Adrenal gland (tissue), 12 donors: Measurements from ENCODE around the gene NFKBIB. TPM values are rescaled to one million over a fixed set of nuclear protein-coding genes. Genes with fewer than 3 reads are reported as not detected.

Source experiments
- DNase-seq, 7 donors: peaks; one replicate each; pipeline ENCODE4 v3.0.0-alpha.2; 2019 to 2020
- H3K27ac ChIP-seq, 5 donors: fragments of 200-600 bp; sonication (generic) in 4 of 5; 1 replicate in 3 of 5; 2 replicates in 2 of 5; pipeline versions ENCODE4 v1.5.1 to v1.8.0; 2016 to 2020; ENCODE audit warnings: mild to moderate bottlenecking in 1 of 5
- H3K27me3 ChIP-seq: fragments of 200-600 bp; 2 replicates; pipeline ENCODE4 v1.8.0; 2021
- H3K36me3 ChIP-seq, 2 donors: fragments of 200-600 bp; replicated peaks in 1 of 2; 1 replicate in 1 of 2; 2 replicates in 1 of 2; pipeline versions ENCODE4 v1.5.1 to v1.8.0; 2018 to 2022
- H3K4me1 ChIP-seq, 2 donors: fragments of 200-600 bp; replicated peaks in 1 of 2; 1 replicate in 1 of 2; 2 replicates in 1 of 2; pipeline versions ENCODE4 v1.5.1 to v1.8.0; 2018 to 2021
- H3K4me3 ChIP-seq, 4 donors: fragments of 200-600 bp; sonication (generic) in 3 of 4; one replicate each; pipeline ENCODE4 v1.5.1; 2016 to 2018
- H3K9me3 ChIP-seq, 3 donors: fragments of 200-600 bp; sonication (generic) in 1 of 3; replicated peaks in 1 of 3; 1 replicate in 2 of 3; 2 replicates in 1 of 3; pipeline versions ENCODE4 v1.5.1 to v1.8.0; 2016 to 2021
- POLR2A ChIP-seq, 2 donors: fragments of 450-650 bp; IDR thresholded peaks; one replicate each; pipeline ENCODE4 v1.6.1; 2017; ENCODE audit warnings: antibody characterized with exemption in 2 of 2, mild to moderate bottlenecking in 2 of 2, moderate library complexity in 1 of 2
- WGBS, 4 donors: extraction: QIAGEN DNeasy Blood & Tissue Kit in 2 of 4; methylation state at CpG; one replicate each; pipeline versions ENCODE4 v1.1.5 to v1.1.7; 2013 to 2017; 5-methylcytosine and 5-hydroxymethylcytosine counted together
- intact Hi-C, 2 donors: fragments of 100-400 bp; cut with DNase I; formaldehyde crosslinking; loops; one replicate each; pipeline versions ENCODE4 v1.14.1 to v1.15.0; 2022 to 2023
- polyA plus RNA-seq, 3 donors: library from polyadenylated mRNA; stranded (reverse); fragments of 200-250 nt in 2 of 3; fragments of 350-450 nt in 1 of 3; fragmentation: Illumina TruSeq in 1 of 3; extraction: RNeasy Lipid Tissue Mini Kit (QIAGEN cat#74804) in 1 of 3; gene quantifications; one replicate each; pipeline ENCODE4 v1.2.3, GENCODE V29; 2013 to 2014
- total RNA-seq, 9 donors: library from RNA; depleted of rRNA in 4 of 9; stranded (reverse); fragments of >200 nt in 4 of 9; fragments of 120-200 nt in 1 of 9; fragmentation: NEBNext Ultra II Directional in 1 of 9; extraction: Animal tissue kit (Norgen Biotek cat#: 25700) in 1 of 9; gene quantifications; one replicate each; pipeline versions ENCODE4 v1.1.0 to v1.2.4, GENCODE V29; 2013 to 2023
- TF ChIP-seq, protein P1 (sequence below), 6 experiments: fragments of 450-650 bp in 4 of 6; fragments of 200-600 bp in 2 of 6; sonication (generic) in 1 of 6; IDR thresholded peaks; 1 replicate in 5 of 6; 2 replicates in 1 of 6; pipeline versions ENCODE4 v1.5.1 to v1.8.0; 2016 to 2021; ENCODE audit warnings: antibody characterized with exemption in 6 of 6, mild to moderate bottlenecking in 2 of 6, moderate library complexity in 1 of 6
- donor health status: healthy with polysubstance abuse.
- donor health status: Bipolar disorder and iron deficiency.
- donor health status: DM: yes; HTN: yes; CAD: no.
- donor health status: DM: no; HTN: no; CAD: no.
- donor health status: DM: no; HTN: no; CAD: no.
- donor health status: DM: yes; HTN: yes; CAD: no.

NFKBIB gene
- total and polyA plus RNA-seq, 12 donors = 12.4 to 73.0 (median 31.7) TPM

DNA sequence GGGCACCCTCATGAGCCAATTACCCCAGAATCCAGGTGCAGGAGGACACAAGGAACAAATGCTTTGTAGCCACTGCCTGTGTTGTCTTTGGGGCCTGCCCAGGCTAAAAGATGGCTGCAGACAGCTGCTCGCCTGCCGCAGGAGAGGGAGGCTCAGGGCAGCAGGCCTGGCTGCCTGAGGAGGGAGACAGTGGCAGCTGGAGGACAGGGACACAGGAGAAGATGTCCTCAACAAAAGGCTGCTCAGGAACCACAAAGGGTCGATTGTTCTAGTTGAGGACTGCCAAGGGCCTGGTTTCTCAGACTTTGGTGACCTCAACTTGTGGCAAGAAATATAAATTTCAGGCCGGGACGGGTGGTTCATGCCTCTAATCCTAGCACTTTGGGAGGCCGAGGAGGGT is 8.0 kb upstream of the NFKBIB start:
- WGBS, 4 donors = 88 to 95% (median 89%) methylated on average over 4 to 6 of the region's 6 CpGs
- no peak for DNase-seq
- no peak overlapping the region for H3K4me3 ChIP-seq
- H3K36me3 ChIP-seq = peaks cover 0 to 36% of the 10 kb centered on the region in 2 donors
- H3K27ac ChIP-seq = no peak overlapping the region
- intact Hi-C loops = no loop called here
- TF ChIP-seq POLR2A (IDR thresholded peaks at IDR 0.05) = no peak
- TF ChIP-seq, protein P1, sequence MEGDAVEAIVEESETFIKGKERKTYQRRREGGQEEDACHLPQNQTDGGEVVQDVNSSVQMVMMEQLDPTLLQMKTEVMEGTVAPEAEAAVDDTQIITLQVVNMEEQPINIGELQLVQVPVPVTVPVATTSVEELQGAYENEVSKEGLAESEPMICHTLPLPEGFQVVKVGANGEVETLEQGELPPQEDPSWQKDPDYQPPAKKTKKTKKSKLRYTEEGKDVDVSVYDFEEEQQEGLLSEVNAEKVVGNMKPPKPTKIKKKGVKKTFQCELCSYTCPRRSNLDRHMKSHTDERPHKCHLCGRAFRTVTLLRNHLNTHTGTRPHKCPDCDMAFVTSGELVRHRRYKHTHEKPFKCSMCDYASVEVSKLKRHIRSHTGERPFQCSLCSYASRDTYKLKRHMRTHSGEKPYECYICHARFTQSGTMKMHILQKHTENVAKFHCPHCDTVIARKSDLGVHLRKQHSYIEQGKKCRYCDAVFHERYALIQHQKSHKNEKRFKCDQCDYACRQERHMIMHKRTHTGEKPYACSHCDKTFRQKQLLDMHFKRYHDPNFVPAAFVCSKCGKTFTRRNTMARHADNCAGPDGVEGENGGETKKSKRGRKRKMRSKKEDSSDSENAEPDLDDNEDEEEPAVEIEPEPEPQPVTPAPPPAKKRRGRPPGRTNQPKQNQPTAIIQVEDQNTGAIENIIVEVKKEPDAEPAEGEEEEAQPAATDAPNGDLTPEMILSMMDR (IDR thresholded peaks at IDR 0.05) = no peak
- H3K4me1 ChIP-seq = peaks cover 6 to 10% of the 10 kb centered on the region in 2 donors
- H3K9me3 ChIP-seq = no peaks in the 10 kb centered on the region
- no peaks in the 10 kb centered on the region for H3K27me3 ChIP-seq

DNA sequence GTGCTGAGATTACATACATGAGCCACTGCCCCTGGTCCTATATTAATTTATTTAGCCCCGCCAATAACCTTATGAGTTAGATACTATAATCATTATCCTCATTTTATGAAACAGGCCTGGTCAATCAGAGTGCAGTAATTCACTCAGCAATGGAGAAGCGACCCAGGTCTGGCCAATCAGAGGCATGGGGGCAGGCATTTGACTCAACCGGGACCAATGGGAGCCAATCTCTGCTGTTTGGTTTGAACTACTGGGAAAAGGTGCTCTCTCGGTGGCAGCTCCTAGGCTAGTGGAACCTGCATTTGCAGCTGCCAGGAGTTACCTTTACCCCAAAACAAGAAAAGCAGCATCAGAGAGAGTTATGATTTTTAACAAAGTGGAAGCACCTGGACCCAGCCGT is 6.9 kb upstream of the NFKBIB start:
- no peaks in the 10 kb centered on the region for H3K27me3 ChIP-seq
- H3K4me3 ChIP-seq = peak overlapping the region in 1 of 4 donors; percentile 35
- peak overlapping the region in 3 of 5 donors; percentile 46 to 75 (median 48) for H3K27ac ChIP-seq
- intact Hi-C loops = no loop called here
- peak in 2 of 7 donors; percentile 32 to 39 for DNase-seq
- WGBS, 4 donors = 61 to 66% (median 65%) methylated on average over 4 to 5 of the region's 5 CpGs
- TF ChIP-seq, protein P1 (IDR thresholded peaks at IDR 0.05) = no peak
- no peak for TF ChIP-seq POLR2A (IDR thresholded peaks at IDR 0.05)
- H3K36me3 ChIP-seq = peaks cover 0 to 36% of the 10 kb centered on the region in 2 donors
- no peaks in the 10 kb centered on the region for H3K9me3 ChIP-seq
- H3K4me1 ChIP-seq = peaks cover 6 to 14% of the 10 kb centered on the region in 2 donors

DNA sequence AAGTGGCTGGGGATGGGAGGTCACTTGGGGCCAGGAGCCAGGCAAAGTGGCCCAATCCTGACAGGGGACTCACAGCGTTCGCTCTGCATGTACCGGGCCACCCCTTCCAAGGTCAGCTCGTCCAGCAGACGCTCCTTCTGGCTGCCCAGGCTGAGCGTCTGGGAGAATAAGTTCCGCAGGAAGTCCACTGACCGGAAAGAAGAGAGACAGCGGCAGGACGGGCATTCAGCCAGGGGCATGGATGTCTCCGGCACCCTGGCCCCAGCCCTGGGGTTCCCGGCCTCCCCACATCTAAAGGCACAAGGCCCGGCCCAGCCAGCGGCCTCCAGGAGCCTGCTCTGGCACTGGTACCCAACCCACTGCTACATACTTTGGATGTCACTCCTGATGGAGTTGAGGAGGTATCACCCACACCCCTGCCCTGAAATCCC is 6.4 kb upstream of the NFKBIB start:
- peak; percentile 43 to 87 (median 75) for DNase-seq
- Histone ChIP-seq H3K36me3 (peaks cover 0 to 31% of the 10 kb centered on the region in 2 donors), H3K4me3 (peak overlapping the region in 1 of 4 donors; percentile 35), H3K4me1 (peaks cover 8 to 19% of the 10 kb centered on the region in 2 donors), H3K27ac (peak overlapping the region in 3 of 5 donors; percentile 46 to 75 (median 48)), H3K27me3 (no peaks in the 10 kb centered on the region), H3K9me3 (no peaks in the 10 kb centered on the region)
- peak in 1 of 2 donors; percentile 15 for TF ChIP-seq POLR2A (IDR thresholded peaks at IDR 0.05)
- TF ChIP-seq, protein P1 (IDR thresholded peaks at IDR 0.05) = no peak
- 38 to 60% (median 47%) methylated on average over 1 to 14 of the region's 14 CpGs for WGBS, 4 donors
- intact Hi-C loops = no loop called here

DNA sequence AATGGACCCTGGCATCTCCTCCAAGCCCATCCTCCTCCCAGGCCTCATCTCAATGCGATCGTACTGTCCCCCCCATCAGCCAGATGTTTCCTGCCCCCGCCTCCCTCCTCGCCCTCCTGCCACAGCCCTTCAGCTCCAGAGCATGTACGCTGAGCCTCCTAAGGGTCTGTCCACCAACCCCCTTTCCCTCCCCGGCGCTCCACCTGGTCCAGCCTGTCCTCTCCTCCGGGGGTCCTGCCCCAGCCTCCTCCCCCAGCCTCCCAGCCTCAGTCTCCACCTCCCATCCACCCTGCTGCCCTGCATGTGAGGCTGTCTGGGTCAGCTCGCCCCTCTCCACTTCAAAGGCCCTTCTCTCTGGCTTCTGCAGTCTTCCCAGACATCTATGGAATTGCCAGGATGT is 4.8 kb upstream of the NFKBIB start:
- 70 to 77% (median 73%) methylated on average over 9 of the region's 9 CpGs for WGBS, 4 donors
- intact Hi-C loops = no loop called here
- H3K27ac ChIP-seq = no peak overlapping the region

More for the DNA sequence above, 4.8 kb upstream of the NFKBIB start:
- Histone ChIP-seq H3K4me3 (no peak overlapping the region), H3K9me3 (no peaks in the 10 kb centered on the region), H3K36me3 (peaks cover 0 to 15% of the 10 kb centered on the region in 2 donors), H3K27me3 (no peaks in the 10 kb centered on the region), H3K4me1 (peaks cover 14 to 24% of the 10 kb centered on the region in 2 donors)
- DNase-seq = no peak
- TF ChIP-seq, protein P1 (IDR thresholded peaks at IDR 0.05) = no peak
- no peak for TF ChIP-seq POLR2A (IDR thresholded peaks at IDR 0.05)
